ENCODE results near the gene ARHGEF2.
"Not testable (repeated sequence)": the region's sequence is repeated elsewhere in the genome, so short reads cannot be mapped to it uniquely, and the experiment has no call there.

The ARHGEF2 gene

GRCh38 chr1:155990005-155990739, 11.8 kb upstream of the ARHGEF2 start:
- DNase-seq (ENCODE audit: low spot score) = no peak

GRCh38 chr1:155989242-155990004, 11.1 kb upstream of the ARHGEF2 start:
- peak; percentile 67 for DNase-seq (ENCODE audit: low spot score)

- not testable (repeated sequence) for DNase-seq (ENCODE audit: low spot score)
These were observed 6.7 kb upstream of the ARHGEF2 start for GRCh38 chr1:155984903-155985645.

- DNase-seq (ENCODE audit: low spot score) = no peak
These were observed 6.0 kb upstream of the ARHGEF2 start for GRCh38 chr1:155984341-155984740.

GRCh38 chr1:155983191-155984024, 5.1 kb upstream of the ARHGEF2 start:
- peak; percentile 89 for DNase-seq (ENCODE audit: low spot score)

- DNase-seq (ENCODE audit: low spot score) = no peak
These were observed 3.8 kb upstream of the ARHGEF2 start for GRCh38 chr1:155982106-155982505.

GRCh38 chr1:155981266-155982088, 3.1 kb upstream of the ARHGEF2 start:
- DNase-seq (ENCODE audit: low spot score) = no peak

GRCh38 chr1:155979597-155980343, 1.4 kb upstream of the ARHGEF2 start:
- no peak for DNase-seq (ENCODE audit: low spot score)

- DNase-seq (ENCODE audit: low spot score) = no peak
These were observed 654 bp upstream of the ARHGEF2 start for GRCh38 chr1:155978973-155979429.

- DNase-seq (ENCODE audit: low spot score) = no peak
These were observed 540 bp downstream of the ARHGEF2 start for GRCh38 chr1:155977690-155978324.

GRCh38 chr1:155976913-155977689, 1.2 kb downstream of the ARHGEF2 start:
- DNase-seq (ENCODE audit: low spot score) = no peak

- DNase-seq (ENCODE audit: low spot score) = no peak
These were observed 2.1 kb downstream of the ARHGEF2 start for GRCh38 chr1:155976062-155976912.

- DNase-seq (ENCODE audit: low spot score) = no peak
These were observed 2.8 kb downstream of the ARHGEF2 start for GRCh38 chr1:155975375-155976061.

GRCh38 chr1:155974208-155975115, 3.9 kb downstream of the ARHGEF2 start:
- DNase-seq (ENCODE audit: low spot score) = no peak

- DNase-seq (ENCODE audit: low spot score) = no peak
These were observed 4.6 kb downstream of the ARHGEF2 start for GRCh38 chr1:155973723-155974122.

Data from COLO829 (cell line).